ENCODE measurements around the gene SMARCA1. TPM values are rescaled to one million over a fixed set of nuclear protein-coding genes. Genes with fewer than 3 reads are reported as not detected.

Gene SMARCA1
- total and polyA plus RNA-seq, 2 of the 13 experiments (the other 11 are each of a cell fraction or from before 2014, with no cell fraction given): 97.7 to 145 TPM

- TF ChIP-seq ZBED4 (CRISPR knock-in tag; IDR thresholded peaks at IDR 0.05; ENCODE audit: borderline replicate concordance) (no peak), TCF7 (IDR thresholded peaks at IDR 0.05; ENCODE audit: low read depth) (no peak), NFRKB (IDR thresholded peaks at IDR 0.05) (no peak), MEIS2 (CRISPR knock-in tag; IDR thresholded peaks at IDR 0.05) (no peak), FLYWCH1 (CRISPR knock-in tag; IDR thresholded peaks at IDR 0.05) (no peak), MXD3 (CRISPR knock-in tag; IDR thresholded peaks at IDR 0.05) (no peak), ZFP36 (IDR thresholded peaks at IDR 0.05; ENCODE audit: borderline replicate concordance, low read depth, low read length, partially characterized antibody) (no peak), ZBTB44 (CRISPR knock-in tag; IDR thresholded peaks at IDR 0.05) (no peak), PAX8 (CRISPR knock-in tag; IDR thresholded peaks at IDR 0.05; ENCODE audit: borderline replicate concordance) (no peak), ZMYM3 (CRISPR knock-in tag; IDR thresholded peaks at IDR 0.05) (no peak), TEF (CRISPR knock-in tag; IDR thresholded peaks at IDR 0.05) (no peak), TRAFD1 (CRISPR knock-in tag; IDR thresholded peaks at IDR 0.05; ENCODE audit: borderline replicate concordance) (no peak), LCORL (IDR thresholded peaks at IDR 0.05) (no peak), LCORL (CRISPR knock-in tag; IDR thresholded peaks at IDR 0.05) (no peak), RARA (CRISPR knock-in tag; IDR thresholded peaks at IDR 0.05) (0 out of 2 replicates have a peak, but pooled peaks have one; percentile 35), ZNF484 (CRISPR knock-in tag; IDR thresholded peaks at IDR 0.05; ENCODE audit: borderline replicate concordance, low read depth) (no peak), ATF7-NPFF (CRISPR knock-in tag; IDR thresholded peaks at IDR 0.05; ENCODE audit: low read depth) (no peak), POLR2A (IDR thresholded peaks at IDR 0.05; ENCODE audit: insufficient read depth in 1 of 2, low read depth in 2 of 2, low read length in 2 of 2) (peak in 1 of 2 experiments; percentile 58; a peak in 2 of 4 replicates), ZNF234 (CRISPR knock-in tag; conservative IDR thresholded peaks at IDR 0.05) (no peak), SAP130 (CRISPR knock-in tag; IDR thresholded peaks at IDR 0.05; ENCODE audit: low read depth) (peak; percentile 60), USF2 (IDR thresholded peaks at IDR 0.05; ENCODE audit: low read depth, low read length) (no peak), USF2 (CRISPR knock-in tag; IDR thresholded peaks at IDR 0.05; ENCODE audit: borderline replicate concordance) (no peak)
Measured at GRCh38 chrX:129511689-129512088, 11.6 kb downstream of the SMARCA1 start (continued).
